MCF 10A (cell line): ENCODE data around the gene CYGB. TPM values are rescaled to one million over a fixed set of nuclear protein-coding genes. Genes with fewer than 3 reads are reported as not detected.

Experiments used
- BruUV-seq: library from RNA; stranded (reverse); fragments of 400-500 nt; replicated peaks from 2 replicates; lab custom pipeline; 2021; lab: Mats Ljungman, UMichigan
- CTCF ChIA-PET: fragments of 300-600 bp; sonication (Branson Sonifier 250); formaldehyde crosslinking; extraction: SDS; loops from one replicate; lab custom pipeline; 2021; ENCODE audit warnings: antibody characterized with exemption, inconsistent platforms; lab: Yijun Ruan, JAX
- POLR2A ChIA-PET: fragments of 300-600, 350-650 bp; sonication (Branson Sonifier 250); formaldehyde crosslinking; extraction: SDS; loops from one replicate; lab custom pipeline; 2020; ENCODE audit warnings: antibody characterized with exemption, inconsistent platforms; lab: Yijun Ruan, JAX
- DNase-seq: peaks from one replicate; pipeline ENCODE4 v3.0.0-alpha.2; 2018; ENCODE audit not compliant: unreplicated experiment
- H3K27ac Mint-ChIP-seq: one replicate; pipeline ENCODE4 v1.8.0; 2022; ENCODE audit warnings: mild to moderate bottlenecking, low read depth, mixed read lengths; ENCODE audit not compliant: unreplicated experiment
- H3K27me3 Mint-ChIP-seq: one replicate; pipeline ENCODE4 v1.8.0; 2022; ENCODE audit warnings: mixed read lengths; ENCODE audit not compliant: insufficient read depth, unreplicated experiment
- H3K36me3 Mint-ChIP-seq: one replicate; pipeline ENCODE4 v1.8.0; 2022; ENCODE audit warnings: mild to moderate bottlenecking, moderate library complexity, mixed read lengths; ENCODE audit not compliant: insufficient read depth, unreplicated experiment
- H3K4me1 Mint-ChIP-seq: one replicate; pipeline ENCODE4 v1.8.0; 2022; ENCODE audit warnings: mixed read lengths; ENCODE audit not compliant: insufficient read depth, unreplicated experiment
- H3K4me3 Mint-ChIP-seq: one replicate; pipeline ENCODE4 v1.8.0; 2022; ENCODE audit warnings: mild to moderate bottlenecking, moderate library complexity, mixed read lengths; ENCODE audit not compliant: unreplicated experiment
- H3K9me3 Mint-ChIP-seq: one replicate; pipeline ENCODE4 v1.8.0; 2022; ENCODE audit warnings: mixed read lengths; ENCODE audit not compliant: unreplicated experiment
- intact Hi-C: fragments of 100-400 bp; cut with micrococcal nuclease; formaldehyde crosslinking; loops from 2 replicates; pipeline ENCODE4 v1.14.1; 2022
- total RNA-seq: library from RNA; stranded (reverse); gene quantifications from 2 replicates; pipeline ENCODE4 v1.2.3, GENCODE V29; 2022
- TF ChIP-seq, protein P1 (sequence below): fragments of 200-600 bp; IDR thresholded peaks from one replicate; pipeline ENCODE4 v1.8.0; 2022; ENCODE audit warnings: antibody characterized with exemption, mild to moderate bottlenecking; ENCODE audit not compliant: unreplicated experiment

The CYGB gene
- total RNA-seq, 1 experiment from 2014 or later, result not detected

DNA sequence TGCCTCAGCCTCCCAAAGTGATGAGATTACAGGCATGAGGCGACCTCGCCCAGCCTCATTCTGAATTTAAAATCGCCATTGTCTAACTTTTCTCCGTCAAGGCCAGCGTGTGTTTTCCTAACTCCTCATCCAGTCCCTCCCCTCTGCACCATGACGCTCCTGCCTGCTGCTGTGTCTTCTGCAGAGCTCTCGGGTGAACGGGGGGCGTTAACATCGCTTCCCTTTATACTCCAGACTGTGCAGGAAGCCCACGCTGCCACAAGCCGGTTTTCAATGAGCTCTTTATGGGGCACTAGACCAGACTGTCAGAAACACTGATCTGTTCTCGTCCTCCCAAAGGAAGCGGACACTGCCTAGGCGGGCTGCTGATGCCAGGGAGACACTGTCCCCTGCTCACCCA is 56.9 kb downstream of the CYGB start:
- ChIA-PET POLR2A (no interaction called here), CTCF (interaction anchor here (1.1 kb wide), 1 partner anchor 22 kb away, joined by 3 read pairs; no protein-coding TSS in a partner anchor)
- Mint-ChIP-seq H3K4me1 (peaks cover 6% of the 10 kb centered on the region), H3K27me3 (no peaks in the 10 kb centered on the region), H3K9me3 (no peaks in the 10 kb centered on the region), H3K36me3 (peaks cover 15% of the 10 kb centered on the region), H3K27ac (no peak overlapping the region), H3K4me3 (no peak overlapping the region)
- no TSS peak for BruUV-seq
- TF ChIP-seq, protein P1, sequence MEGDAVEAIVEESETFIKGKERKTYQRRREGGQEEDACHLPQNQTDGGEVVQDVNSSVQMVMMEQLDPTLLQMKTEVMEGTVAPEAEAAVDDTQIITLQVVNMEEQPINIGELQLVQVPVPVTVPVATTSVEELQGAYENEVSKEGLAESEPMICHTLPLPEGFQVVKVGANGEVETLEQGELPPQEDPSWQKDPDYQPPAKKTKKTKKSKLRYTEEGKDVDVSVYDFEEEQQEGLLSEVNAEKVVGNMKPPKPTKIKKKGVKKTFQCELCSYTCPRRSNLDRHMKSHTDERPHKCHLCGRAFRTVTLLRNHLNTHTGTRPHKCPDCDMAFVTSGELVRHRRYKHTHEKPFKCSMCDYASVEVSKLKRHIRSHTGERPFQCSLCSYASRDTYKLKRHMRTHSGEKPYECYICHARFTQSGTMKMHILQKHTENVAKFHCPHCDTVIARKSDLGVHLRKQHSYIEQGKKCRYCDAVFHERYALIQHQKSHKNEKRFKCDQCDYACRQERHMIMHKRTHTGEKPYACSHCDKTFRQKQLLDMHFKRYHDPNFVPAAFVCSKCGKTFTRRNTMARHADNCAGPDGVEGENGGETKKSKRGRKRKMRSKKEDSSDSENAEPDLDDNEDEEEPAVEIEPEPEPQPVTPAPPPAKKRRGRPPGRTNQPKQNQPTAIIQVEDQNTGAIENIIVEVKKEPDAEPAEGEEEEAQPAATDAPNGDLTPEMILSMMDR, result no peak
- DNase-seq, result no peak
- intact Hi-C loops, result no loop called here

DNA sequence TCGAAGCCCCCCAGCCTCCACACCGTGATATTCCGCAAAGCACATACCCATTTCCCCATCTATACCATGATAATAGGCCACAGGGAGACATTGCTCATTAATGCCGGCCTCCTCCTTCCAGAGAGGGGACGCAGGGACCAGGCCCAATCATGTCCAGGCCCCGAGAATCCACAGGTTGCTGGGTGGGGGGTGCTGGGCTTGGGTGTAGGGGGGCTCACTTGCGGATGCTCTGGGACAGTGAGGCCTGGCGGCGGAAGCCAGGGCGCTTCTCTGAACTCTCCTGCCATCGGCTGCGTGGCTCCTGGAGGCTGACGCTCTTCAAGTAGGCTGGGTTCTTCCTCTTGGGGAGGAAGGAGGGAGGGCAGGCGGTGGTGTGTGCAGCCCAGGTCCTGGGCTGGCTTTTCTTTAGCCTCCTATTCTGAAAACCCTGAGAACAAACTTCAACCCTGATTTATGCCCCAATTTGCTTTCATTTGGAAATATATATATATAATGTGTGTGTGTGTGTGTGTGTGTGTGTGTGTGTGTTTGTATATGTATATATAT is 57.9 kb downstream of the CYGB start:
- POLR2A ChIA-PET, result interaction anchor here (2.2 kb wide), 1 partner anchor 19 kb away, joined by 4 read pairs; no protein-coding TSS in a partner anchor

DNA sequence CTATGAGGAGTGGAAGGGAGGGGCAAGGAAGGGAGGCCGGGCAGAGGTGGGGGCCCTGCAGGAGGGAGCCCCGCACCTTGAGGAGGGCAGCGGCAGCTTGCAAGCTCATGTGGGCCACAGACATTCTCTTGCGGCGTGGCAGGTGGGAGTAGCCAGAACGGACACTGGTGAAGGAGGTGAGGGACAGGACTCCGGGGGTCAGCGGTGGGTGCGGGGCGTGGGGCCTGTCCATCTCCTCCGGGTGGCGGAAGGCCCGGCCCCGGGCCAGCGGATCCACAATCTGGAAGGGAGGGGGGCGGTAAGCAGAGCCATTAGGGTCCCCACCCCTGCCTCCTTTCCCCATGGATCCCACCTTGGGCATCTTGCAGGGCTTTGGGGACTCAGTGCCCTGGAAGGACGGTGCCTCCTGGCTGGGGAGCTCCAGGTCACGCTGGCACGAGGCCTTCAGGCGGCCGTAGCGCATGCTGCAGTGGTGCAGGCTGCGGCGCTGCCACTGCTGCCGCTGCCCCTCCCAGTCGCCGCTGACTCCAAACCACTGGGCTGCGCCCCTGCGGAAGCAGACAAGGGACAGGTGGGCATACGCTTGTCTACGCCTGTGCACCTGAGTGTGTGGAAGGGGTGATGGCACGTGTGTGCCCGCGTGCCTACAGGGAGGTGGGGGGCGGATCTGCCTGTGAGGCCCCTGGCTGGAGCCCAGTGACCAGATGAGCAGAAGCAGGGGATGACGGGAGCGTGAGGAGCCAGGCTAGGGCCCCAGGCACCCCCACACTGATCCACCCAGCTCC is 58.6 kb downstream of the CYGB start:
- no peaks in the 10 kb centered on the region for H3K27me3 Mint-ChIP-seq
- intact Hi-C loops, result no loop called here
- no peaks in the 10 kb centered on the region for H3K9me3 Mint-ChIP-seq
- H3K27ac Mint-ChIP-seq, result no peak overlapping the region
- BruUV-seq, result no TSS peak
- no peak for DNase-seq
- H3K4me3 Mint-ChIP-seq, result no peak overlapping the region
- H3K4me1 Mint-ChIP-seq, result no peaks in the 10 kb centered on the region
- ChIA-PET POLR2A (interaction anchor here (0.5 to 2.2 kb wide), 2 partner anchors 19 to 28 kb away, joined by 3 to 4 read pairs; no protein-coding TSS in a partner anchor), CTCF (interaction anchor here (0.6 to 1.9 kb wide), 4 partner anchors 12 to 1176 kb away, joined by 3 to 7 read pairs (median 5); partner anchors contain the start of gene AANAT)
- H3K36me3 Mint-ChIP-seq, result peaks cover 22% of the 10 kb centered on the region
- TF ChIP-seq, protein P1, result no peak

More for the DNA sequence above, 57.9 kb downstream of the CYGB start:
- DNase-seq, result no peak
- Mint-ChIP-seq H3K36me3 (peaks cover 21% of the 10 kb centered on the region), H3K4me1 (peaks cover 4% of the 10 kb centered on the region), H3K27me3 (no peaks in the 10 kb centered on the region), H3K4me3 (no peak overlapping the region), H3K27ac (no peak overlapping the region), H3K9me3 (no peaks in the 10 kb centered on the region)
- TF ChIP-seq, protein P1, result no peak
- intact Hi-C loops, result no loop called here
- CTCF ChIA-PET, result interaction anchor here (0.6 to 1.1 kb wide), 3 partner anchors 21 to 114 kb away, joined by 3 to 5 read pairs (median 3); no protein-coding TSS in a partner anchor
- BruUV-seq, result no TSS peak

DNA sequence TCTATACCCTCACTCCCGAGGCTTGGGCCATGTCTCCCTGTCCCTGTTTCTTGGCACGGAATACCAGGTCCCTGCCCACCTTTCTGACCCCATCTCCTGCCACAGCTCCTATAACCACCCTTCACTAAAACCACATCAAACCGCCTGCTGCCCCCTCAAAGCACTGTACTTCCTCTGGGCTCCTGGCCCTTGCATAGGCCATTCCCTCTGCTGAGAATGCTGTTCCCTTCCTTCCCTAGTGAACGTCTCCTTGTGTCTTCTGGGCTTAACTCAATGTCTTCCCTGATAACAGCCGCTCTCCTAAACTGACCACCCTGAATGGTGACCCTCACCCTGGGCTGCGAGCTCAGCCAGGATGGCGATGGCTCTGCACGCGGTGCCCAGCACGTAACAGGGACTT is 59.4 kb downstream of the CYGB start:
- H3K27me3 Mint-ChIP-seq, result no peaks in the 10 kb centered on the region
- H3K4me1 Mint-ChIP-seq, result no peaks in the 10 kb centered on the region
- intact Hi-C loops, result no loop called here
- no TSS peak for BruUV-seq
- ChIA-PET POLR2A (interaction anchor here (0.5 to 2.2 kb wide), 4 partner anchors 8 to 255 kb away, joined by 3 to 5 read pairs (median 4); no protein-coding TSS in a partner anchor), CTCF (interaction anchor here (0.7 to 1.9 kb wide), 7 partner anchors 11 to 1175 kb away, joined by 3 to 7 read pairs (median 5); partner anchors contain the start of gene AANAT)
- no peaks in the 10 kb centered on the region for H3K9me3 Mint-ChIP-seq
- no peak for DNase-seq
- peaks cover 27% of the 10 kb centered on the region for H3K36me3 Mint-ChIP-seq
- TF ChIP-seq, protein P1, result no peak
- no peak overlapping the region for H3K27ac Mint-ChIP-seq
- no peak overlapping the region for H3K4me3 Mint-ChIP-seq
